GM18519 (cell line): ENCODE data around the gene TTLL5.

ENCODE experiments used
- ATAC-seq: cut with Tn5 transposase; IDR thresholded peaks from one replicate; pipeline ENCODE4 v1.9.1; 2021; ENCODE audit warnings: mild to moderate bottlenecking, moderate library complexity; ENCODE audit not compliant: unreplicated experiment, low FRiP score

Gene TTLL5

GRCh38 chr14:75854111-75854799 is 193.2 kb downstream of the TTLL5 start:
- no peak for ATAC-seq

GRCh38 chr14:75857199-75857598 is 196.2 kb downstream of the TTLL5 start:
- ATAC-seq = no peak

GRCh38 chr14:75858362-75858761 is 197.3 kb downstream of the TTLL5 start:
- ATAC-seq = no peak

- no peak for ATAC-seq
These were observed 198.7 kb downstream of the TTLL5 start for GRCh38 chr14:75859746-75860145.

GRCh38 chr14:75860561-75861160 is 199.6 kb downstream of the TTLL5 start:
- no peak for ATAC-seq

- no peak for ATAC-seq
These were observed 200.1 kb downstream of the TTLL5 start for GRCh38 chr14:75861161-75861621.

GRCh38 chr14:75863221-75863620 is 202.2 kb downstream of the TTLL5 start:
- no peak for ATAC-seq

- no peak for ATAC-seq
These were observed 203.3 kb downstream of the TTLL5 start for GRCh38 chr14:75864352-75864751.

GRCh38 chr14:75865531-75865930 is 204.5 kb downstream of the TTLL5 start:
- no peak for ATAC-seq

- no peak for ATAC-seq
These were observed 205.9 kb downstream of the TTLL5 start for GRCh38 chr14:75866970-75867369.

GRCh38 chr14:75871181-75871880 is 210.3 kb downstream of the TTLL5 start:
- ATAC-seq = no peak

- peak; percentile 65 for ATAC-seq
These were observed 214.9 kb downstream of the TTLL5 start for GRCh38 chr14:75875958-75876357.

GRCh38 chr14:75876530-75876929 is 215.5 kb downstream of the TTLL5 start:
- no peak for ATAC-seq

GRCh38 chr14:75877292-75877691 is 216.2 kb downstream of the TTLL5 start:
- no peak for ATAC-seq

- ATAC-seq = no peak
These were observed 216.8 kb downstream of the TTLL5 start for GRCh38 chr14:75877884-75878283.

GRCh38 chr14:75879031-75879430 is 218.0 kb downstream of the TTLL5 start:
- no peak for ATAC-seq

- ATAC-seq = no peak
These were observed 219.5 kb downstream of the TTLL5 start for GRCh38 chr14:75880512-75880911.

GRCh38 chr14:75881994-75882393 is 220.9 kb downstream of the TTLL5 start:
- no peak for ATAC-seq

GRCh38 chr14:75884198-75884611 is 223.2 kb downstream of the TTLL5 start:
- ATAC-seq = no peak

GRCh38 chr14:75885829-75886228 is 224.8 kb downstream of the TTLL5 start:
- ATAC-seq = no peak

GRCh38 chr14:75886636-75887348 is 225.7 kb downstream of the TTLL5 start:
- no peak for ATAC-seq
